Measurements from ENCODE around the gene MCF2L. TPM values are rescaled to one million over a fixed set of nuclear protein-coding genes. Genes with fewer than 3 reads are reported as not detected.
"Not testable (repeated sequence)": the region's sequence is repeated elsewhere in the genome, so short reads cannot be mapped to it uniquely, and the experiment has no call there.

Gene MCF2L
- total RNA-seq, result 9.7 TPM

- ATAC-seq, result peak; percentile 45
Observed at GRCh38 chr13:112968910-112969691, at the start of gene MCF2L. Gene MCF2L (plus strand): TSS chr13:112969214. CDS start chr13:112969380, 166 bp downstream.

GRCh38 chr13:112923962-112924361 is 45.1 kb upstream of the MCF2L start:
- no peak for ATAC-seq

GRCh38 chr13:112924365-112924764 is 44.6 kb upstream of the MCF2L start:
- no peak for ATAC-seq

- ATAC-seq, result no peak
Observed at GRCh38 chr13:112926003-112926402, 43.0 kb upstream of the MCF2L start.

GRCh38 chr13:112926993-112927392 is 42.0 kb upstream of the MCF2L start:
- no peak for ATAC-seq

- no peak for ATAC-seq
Observed at GRCh38 chr13:112928020-112928971, 40.7 kb upstream of the MCF2L start.

- peak; percentile 50 for ATAC-seq
Observed at GRCh38 chr13:112928972-112929782, 39.8 kb upstream of the MCF2L start.

- no peak for ATAC-seq
Observed at GRCh38 chr13:112929783-112930055, 39.3 kb upstream of the MCF2L start.

GRCh38 chr13:112930192-112930591 is 38.8 kb upstream of the MCF2L start:
- no peak for ATAC-seq

- peak; percentile 70 for ATAC-seq
Observed at GRCh38 chr13:112931028-112931934, 37.7 kb upstream of the MCF2L start.

- no peak for ATAC-seq
Observed at GRCh38 chr13:112932971-112933370, 36.0 kb upstream of the MCF2L start.

GRCh38 chr13:112933649-112934048 is 35.4 kb upstream of the MCF2L start:
- no peak for ATAC-seq

GRCh38 chr13:112934078-112934477 is 34.9 kb upstream of the MCF2L start:
- ATAC-seq, result no peak

GRCh38 chr13:112938680-112939079 is 30.3 kb upstream of the MCF2L start:
- ATAC-seq, result no peak

GRCh38 chr13:112940236-112940635 is 28.8 kb upstream of the MCF2L start:
- no peak for ATAC-seq

- ATAC-seq, result no peak
Observed at GRCh38 chr13:112941349-112941748, 27.7 kb upstream of the MCF2L start.

GRCh38 chr13:112941765-112942164 is 27.2 kb upstream of the MCF2L start:
- not testable (repeated sequence) for ATAC-seq

GRCh38 chr13:112942689-112943308 is 26.2 kb upstream of the MCF2L start:
- peak; percentile 99 for ATAC-seq

GRCh38 chr13:112943309-112944125 is 25.5 kb upstream of the MCF2L start:
- ATAC-seq, result peak; percentile 58

GRCh38 chr13:112947796-112948195 is 21.2 kb upstream of the MCF2L start:
- ATAC-seq, result no peak

Data from esophagus mucosa (tissue), 1 donor.